NCI-H446 (cell line): Measurements from ENCODE around the gene BMX.
A peak's percentile ranks its signal among the peaks of the same experiment; 100 is the strongest.

ENCODE experiments used
- DNase-seq, 2 experiments: peaks; one replicate each; lab custom pipeline; 2025; lab: John Stamatoyannopoulos, UW

The BMX gene

DNA sequence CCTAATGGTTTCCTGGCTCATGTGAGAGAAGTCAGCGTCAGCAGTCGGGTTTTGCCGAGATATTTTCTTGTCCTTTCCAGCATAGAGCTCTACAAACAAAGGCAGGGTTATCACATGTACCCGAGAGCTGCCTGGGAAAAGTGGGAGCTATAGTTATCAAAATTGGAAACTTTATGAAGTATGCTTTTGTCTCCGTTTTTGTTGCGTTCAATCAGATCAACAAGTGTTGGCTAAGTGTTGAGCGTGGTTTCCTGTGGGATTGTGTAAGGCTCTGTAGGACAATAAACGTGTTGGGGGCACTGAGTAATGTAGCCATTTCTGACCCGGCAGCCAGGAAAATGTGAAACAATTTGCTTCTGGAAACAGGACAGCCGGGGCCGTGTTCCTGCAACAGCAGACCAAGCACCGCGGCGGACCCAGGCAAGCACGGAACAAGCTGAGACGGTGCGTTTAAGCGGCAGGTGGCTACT, at the start of gene BMX:
BMX (plus strand) TSS at position 311 of the 470 bp plus-strand sequence. CDS start 7,547 bp downstream, outside the sequence.
- no peak for DNase-seq

DNA sequence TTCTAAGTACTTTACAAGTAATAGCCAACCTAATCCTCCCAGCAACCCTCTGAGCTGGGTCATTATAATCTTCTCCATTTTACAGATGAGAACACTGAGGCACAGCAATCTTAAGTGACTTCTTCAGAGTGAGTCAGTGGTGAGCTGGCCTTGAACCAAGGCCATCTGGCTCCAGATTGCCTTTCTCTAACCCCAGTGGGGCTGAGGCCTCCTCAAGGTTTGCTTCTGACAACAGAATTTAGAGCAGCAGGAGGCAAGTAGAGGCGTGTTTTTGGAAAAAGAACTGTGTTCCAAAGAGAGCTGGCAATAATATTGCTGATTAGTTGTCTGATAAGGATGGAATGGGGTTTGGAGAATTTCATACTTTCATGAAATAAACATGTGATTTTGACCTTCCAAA, 48.7 kb upstream of the BMX start:
- DNase-seq, result peak in 1 of 2 experiments; percentile 64

DNA sequence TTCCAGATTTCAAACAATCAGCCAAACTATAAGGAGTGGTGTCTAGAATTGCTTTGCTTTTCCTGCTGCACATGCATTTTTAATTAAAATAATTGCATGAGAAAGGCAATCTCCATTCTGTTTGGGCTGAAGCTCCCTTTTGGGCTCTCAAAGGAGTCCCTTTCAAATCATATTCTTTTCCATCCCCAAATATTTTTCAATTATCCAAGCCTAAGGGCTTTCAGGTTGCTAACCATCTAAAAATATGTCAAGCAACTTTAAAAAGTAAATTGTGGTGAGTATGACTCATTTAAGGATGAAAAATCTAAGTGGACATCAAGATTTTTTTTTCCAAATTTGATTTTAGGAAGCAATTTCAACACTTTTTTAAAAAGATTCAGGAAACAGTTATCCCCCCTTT, 35.9 kb upstream of the BMX start:
- no peak for DNase-seq

DNA sequence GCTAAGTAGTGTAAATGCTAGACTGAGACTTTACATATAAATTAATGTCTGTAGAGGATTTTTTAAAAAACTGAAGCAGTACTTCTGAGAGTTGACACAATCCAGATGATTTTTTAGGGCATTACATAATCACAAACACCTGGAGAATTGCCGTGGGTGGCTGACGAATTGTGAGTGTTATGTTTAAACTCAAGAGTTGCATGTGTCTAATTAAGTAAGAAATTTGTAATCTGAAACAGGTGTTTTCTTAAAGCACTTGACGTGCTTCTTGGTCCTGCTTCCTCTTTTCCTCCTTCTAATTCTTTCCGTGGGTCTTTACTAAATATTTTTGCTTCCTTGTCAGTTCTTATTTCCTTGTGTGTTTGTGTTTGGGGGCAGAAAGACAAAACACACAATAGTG, 35.3 kb upstream of the BMX start:
- no peak for DNase-seq

DNA sequence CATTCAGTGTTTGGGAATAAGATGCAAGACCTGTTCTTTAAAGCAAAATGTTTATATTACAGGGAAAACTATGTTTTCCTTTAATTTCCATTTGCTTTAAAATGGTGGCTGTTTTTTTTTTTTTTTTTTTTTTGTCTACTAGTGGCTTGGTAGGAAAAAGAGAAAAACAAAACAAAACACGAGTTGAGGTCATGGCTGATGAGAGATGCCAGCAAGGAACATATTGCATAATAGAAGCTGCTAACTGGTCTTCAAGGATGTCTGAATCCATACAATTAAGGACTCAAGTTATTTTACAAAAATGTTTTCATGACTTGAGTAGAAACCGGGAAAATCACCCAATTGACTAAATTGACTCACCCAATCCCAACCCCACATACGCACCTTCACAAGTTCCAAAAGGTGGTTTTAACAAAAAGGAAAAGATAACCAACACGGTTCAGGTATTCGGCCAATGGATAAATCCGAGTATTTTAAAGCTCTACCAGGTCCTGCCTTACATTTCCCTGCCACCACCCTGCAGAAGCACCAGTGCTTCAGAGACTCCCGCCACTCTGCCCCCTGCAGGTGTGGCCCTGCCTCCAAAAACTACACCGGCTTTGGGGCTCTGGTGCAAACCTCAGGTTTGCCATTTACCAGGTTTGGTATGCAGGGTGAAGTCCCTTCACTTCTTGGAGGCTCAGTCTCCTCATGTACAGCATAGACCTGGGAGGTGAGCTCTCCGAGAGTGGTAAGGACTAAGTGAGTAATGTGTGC, 34.5 kb upstream of the BMX start:
- DNase-seq, result no peak

DNA sequence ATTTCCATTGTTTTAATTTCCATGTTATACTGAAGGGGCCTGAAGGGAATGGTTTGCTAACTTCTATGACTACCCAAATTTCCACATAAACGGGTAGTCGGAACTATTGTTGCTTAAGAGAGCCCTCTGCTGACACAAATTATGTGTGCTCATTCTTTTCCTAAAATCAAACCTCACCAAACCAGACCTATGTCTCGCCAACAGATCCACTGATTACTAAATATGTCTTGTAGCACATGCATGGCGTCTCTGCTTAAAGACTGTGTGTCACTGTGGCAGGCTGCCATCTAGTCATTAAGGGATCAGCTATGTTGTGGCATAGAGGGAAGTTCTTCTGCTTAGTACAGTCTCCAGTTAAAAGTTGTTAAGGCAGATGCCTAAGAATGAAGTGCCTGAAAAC, 32.6 kb upstream of the BMX start:
- DNase-seq, result peak; percentile 21 to 49

DNA sequence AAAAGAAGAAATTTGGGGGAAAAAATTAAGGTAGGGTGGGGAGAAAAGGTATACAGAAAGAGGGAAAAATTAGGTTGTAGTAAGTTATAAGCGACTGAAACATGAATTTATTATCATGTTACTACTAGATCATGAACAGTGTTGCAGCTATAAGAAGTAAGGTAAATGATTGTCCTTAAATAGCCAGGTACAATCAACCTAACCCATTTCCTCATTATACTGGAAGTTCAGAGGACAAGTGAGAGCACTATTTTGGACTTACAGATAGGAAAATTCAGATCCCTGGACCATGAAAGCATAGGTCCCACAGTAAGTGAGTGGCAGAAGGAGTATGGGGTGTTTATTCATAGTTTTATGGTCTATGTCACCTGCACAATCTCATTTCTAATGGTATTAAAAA, 31.0 kb upstream of the BMX start:
- DNase-seq, result no peak

DNA sequence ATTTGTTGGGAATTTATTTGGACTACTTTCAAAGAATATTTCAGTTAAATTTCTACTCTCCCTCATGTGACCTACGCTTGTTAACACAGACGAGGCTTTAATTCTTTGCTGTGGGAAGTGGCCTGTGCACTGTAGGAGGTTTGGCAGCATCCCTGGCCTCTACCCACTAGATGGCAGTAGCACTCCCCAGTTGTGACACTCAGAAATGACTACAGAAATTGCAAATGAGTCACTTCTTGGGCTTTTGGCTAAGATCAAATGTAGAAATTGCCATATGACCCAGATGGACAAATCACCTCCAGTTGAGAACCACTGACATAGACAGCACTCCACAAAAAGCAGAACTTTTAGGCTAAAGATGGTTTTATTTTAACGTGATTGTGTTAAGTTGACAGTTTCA, 29.6 kb upstream of the BMX start:
- DNase-seq, result peak; percentile 23 to 69

DNA sequence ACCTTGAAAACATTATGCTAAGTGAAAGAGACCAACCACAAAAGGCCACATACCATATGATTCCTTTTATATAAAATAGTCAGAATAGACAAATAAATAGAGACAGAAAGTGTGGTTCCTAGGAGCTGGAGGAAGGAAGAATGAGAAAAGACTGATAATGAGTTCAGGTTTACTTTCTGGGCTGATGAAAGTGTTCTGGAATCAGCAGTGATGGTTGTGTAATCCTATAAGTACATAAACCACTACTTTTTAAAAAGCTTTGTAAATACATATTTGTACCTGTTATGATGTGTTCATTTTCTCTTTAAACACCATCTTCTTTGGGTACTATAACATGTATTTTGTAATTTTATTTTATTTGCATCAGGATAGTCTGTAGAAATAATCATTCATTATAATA, 28.1 kb upstream of the BMX start:
- DNase-seq, result no peak

DNA sequence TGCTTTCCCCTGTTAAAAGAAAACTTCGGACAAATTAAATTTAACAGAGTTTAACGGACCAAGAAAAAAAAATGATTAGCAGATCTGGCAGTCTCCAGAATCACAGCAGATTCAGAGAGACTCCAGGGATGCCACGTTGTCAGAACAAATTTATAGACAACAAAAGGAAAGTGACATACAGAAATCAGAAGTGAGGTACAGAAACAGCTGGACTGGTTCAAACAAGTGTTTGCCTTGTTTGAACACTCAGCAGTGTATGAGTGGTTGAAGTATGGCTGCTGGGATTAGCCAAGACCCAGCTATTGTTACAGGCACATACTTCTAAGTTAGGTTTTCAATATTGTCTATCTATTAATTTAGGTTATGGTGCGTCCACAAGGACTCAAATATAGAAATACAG, 26.6 kb upstream of the BMX start:
- no peak for DNase-seq

DNA sequence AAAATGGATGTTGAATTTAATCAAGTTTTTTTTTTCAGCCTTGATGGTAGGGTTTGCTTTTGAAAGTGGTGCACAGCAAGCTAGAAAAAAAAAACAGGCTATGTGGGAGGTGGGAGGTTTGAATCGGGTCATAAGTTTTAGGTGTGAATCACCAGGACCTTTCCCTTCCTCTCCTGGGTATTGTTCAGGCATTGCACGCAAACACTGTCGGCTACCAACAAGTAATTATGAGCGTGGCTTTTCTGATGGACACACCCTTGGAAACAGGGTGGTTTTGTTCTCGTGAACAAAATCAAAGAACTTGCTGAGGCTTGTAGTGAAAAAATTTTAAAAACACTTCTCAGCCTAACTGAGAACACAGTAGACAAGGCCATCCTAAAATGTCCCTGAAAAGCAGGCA, 25.6 kb upstream of the BMX start:
- no peak for DNase-seq

DNA sequence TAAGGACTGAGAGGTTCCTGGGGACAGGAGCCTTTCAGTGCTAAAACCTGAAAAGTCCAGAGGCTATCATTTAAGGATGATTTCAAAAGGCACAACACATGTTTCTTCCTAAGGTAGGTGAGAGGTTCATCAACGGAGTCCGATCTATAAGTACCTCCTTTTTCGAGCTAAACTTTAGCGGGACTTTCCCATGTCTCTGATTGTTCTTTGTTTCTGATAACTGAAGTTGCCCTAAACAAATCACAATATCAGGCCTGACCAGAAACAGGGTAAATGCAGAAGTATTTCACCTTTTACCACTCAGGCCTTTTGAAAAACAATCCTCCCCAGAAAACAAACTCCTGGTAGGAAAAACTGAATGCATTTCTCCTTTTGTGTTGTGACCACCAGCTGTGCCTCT, 25.1 kb upstream of the BMX start:
- no peak for DNase-seq

DNA sequence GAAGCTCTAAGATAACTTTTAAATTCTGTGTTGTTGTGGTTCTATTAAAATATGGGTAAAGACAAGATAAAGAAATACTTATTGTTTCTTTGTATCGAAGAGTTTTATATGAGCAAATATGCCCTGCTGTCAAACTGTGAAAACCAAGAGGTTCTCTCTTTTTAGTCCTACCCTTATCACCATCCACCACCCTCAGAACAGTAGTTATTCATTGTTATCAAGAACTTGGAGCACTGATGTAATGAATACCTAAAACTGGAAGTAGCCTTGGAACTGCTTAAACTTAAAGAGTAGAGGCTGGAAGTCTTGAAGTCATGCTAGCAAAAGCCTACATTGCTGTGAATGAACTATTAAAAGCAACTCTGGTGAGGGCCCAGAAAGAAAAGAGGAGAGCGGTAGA, 16.7 kb upstream of the BMX start:
- DNase-seq, result no peak

DNA sequence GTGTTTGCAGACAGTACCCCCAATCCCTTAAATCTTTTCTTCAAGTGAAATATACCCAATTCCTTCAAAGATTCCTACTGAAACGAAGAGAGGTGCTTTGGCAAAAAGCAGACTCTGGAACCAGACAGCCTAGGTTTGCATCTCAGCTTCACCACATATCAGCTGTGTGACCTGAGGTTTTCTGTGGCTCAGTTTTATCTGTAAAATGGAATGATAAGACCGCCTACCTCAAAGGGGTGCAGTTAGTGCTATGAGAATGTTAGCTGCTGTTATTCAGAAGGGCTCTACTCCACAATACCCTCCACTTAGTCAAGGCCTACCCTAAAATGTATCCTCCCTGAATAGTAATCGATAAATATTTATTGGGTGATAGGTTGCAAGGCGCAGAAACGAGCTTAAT, 8.1 kb upstream of the BMX start:
- no peak for DNase-seq

DNA sequence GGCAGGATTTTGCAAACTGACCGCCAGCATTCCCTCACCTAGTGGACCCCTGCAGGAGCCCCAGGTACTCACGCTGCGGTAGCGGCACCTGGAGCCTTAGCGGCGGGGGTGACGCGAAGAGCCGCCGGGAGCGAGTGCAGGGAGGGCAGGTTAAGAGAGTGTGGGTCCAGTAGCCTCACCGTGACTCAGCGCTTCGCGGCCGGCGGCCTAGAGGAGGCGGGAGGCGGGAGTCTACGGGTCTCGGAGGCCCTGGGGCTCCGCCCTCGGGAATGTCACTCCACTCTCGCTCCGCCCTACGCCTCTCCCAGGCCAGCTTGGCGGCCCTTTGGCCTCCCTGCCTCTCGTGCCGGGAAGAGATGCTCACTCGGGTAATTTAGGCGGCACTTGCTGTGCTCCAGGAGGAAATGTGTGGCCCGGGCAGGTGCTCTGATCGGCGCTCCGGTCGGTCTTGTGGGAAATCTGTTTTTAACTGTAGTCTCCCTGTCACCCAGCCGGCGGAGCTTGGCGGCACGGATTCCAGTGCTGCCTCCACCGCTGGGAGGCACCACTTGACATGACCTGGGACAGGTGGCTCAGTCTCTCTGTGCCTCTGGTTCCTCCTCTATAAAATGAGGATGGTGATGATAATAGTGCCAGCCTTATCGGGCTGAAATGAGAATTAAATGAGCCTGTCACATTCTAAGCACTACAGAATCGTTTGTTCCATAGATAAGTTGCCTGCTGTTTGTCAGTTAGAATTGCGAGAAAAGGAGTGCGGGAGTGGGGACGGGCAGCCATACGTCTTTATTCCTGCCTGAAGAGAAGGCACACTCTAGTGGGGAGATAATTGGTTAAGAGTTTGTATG, 7.3 kb upstream of the BMX start, which contains the start of gene PIR:
PIR (minus strand) TSS at position 216 of the 845 bp plus-strand sequence. CDS start 2,076 bp downstream, outside the sequence.
- peak; percentile 60 to 85 for DNase-seq

DNA sequence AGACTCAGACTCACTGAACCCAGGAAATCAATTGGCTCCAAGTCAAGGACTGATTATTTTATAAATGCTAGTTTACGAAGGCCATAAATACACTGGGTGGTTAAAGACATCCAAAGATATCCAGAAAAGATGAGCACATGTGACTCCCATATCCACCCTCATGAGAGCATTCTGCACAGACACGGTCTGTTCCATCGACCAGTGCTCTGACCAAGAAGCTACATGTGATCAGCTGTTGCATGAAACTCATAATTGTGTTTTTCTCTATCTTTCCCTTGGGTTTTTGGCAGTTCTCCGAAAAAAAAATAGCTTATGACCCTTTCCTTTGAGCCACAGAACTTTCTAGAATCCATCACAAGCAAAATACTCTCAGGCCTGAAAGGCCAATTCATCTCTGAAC, 4.8 kb upstream of the BMX start:
- no peak for DNase-seq

DNA sequence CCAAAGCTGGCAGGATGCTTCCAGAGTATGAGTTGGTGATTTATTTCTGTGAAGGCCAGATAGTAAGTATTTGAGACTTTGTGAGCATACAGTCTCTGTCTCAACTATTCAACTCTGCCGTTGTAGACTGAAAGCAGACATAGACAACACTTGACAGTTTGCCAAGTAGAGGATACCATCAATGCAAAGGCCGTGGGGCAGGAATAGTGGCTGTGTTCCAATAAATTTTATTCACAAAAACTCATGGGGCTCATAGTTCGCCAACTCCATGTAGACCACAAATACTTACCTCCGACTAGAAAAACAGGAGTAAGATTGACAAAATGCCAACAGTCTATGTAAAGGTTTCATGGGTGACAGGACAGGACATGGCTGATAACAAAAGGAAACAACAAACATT, 3.8 kb upstream of the BMX start:
- peak in 1 of 2 experiments; percentile 14 for DNase-seq

DNA sequence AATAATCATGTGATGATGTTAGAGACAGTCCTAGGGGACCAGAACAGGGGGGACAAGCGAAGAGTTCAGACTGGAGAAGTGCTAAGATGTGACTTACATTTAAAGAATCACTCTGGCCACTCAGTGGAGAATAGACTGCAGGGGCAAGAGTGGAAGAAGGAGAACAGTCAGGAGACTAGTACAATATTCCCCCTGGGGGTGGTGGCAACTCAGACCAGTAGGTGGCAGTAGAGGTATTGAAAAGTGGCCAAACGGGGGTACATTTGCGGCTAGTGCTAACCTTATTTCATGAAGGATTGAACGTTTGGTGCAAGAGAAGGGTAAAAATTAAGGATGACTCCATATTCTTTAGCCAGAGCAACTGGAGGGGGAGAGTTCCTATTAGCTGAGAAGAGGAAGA, 2.7 kb upstream of the BMX start:
- DNase-seq, result peak; percentile 11 to 69

DNA sequence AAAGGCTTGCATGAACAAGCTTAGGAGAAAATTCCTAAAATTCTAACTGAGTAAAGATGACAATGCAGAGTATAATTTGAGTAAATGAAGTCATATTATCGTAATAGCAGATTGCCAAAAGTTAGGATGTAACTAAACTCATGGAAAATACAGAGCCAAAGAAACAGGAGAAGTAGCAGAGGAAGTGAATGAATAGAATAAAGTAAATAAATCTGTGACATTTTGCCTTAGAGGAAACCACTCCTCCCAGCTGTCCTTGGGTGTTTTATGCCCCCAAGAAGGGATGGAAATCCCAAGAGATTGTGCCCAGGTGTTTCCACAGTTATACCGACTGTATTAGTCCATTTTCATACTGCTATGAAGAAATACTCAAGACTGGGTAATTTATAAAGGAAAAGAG, 1.9 kb upstream of the BMX start:
- DNase-seq, result no peak

DNA sequence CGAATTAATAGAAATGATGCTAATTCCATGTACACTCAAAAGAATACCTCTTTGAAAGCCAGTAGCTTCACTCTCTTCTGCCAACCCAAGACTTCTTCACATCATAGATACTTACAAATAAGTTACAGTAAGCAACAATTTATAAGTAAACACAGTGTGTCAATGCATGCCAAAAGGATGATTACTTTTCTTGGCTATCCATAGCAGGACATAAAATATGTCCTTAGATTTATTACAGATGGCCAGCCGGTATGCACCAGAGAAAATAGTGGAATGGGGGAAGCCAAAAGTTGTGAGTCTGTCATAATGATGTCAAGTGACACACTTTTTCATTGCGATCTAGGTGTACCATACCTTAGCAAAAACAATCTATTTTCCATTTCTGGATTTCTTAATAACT, 631 bp upstream of the BMX start:
- DNase-seq, result no peak

DNA sequence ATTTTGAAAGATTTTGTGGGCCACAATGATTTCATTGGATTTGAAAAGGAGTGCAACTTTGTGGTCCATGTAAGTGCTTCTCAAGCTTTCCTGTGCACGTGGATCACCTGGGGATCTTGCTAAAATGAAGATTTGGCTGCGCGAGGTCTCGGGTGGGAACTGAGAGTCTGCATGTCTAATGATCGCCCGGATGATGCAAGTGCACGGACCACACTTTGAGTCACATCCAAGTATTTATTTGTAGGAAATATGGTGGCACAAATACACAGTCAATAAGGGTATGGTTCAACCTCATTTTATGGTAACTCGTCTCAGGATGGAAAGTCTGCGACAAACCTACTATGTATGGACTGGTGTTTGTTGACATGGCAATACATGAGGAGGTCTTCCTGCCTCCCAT, 899 bp downstream of the BMX start:
- no peak for DNase-seq

DNA sequence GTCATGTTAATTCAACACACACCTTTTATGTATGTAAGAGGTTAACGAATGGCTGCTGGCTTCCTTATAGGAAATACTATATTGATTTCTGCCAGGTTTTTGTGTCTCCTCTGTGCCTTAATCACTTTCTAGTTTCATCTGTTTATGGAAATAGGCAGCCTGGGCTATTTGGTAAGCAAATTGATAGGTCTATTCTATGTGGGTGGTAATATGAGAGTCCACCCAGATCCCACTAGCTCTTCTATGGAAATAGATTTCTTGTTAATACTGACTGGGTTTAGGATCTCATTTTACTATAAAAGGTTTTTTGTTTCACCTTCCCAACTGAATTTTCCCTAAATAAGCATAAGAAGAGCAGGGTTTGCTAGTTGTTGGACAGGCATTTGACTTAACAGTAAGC, 4.1 kb downstream of the BMX start:
- no peak for DNase-seq

DNA sequence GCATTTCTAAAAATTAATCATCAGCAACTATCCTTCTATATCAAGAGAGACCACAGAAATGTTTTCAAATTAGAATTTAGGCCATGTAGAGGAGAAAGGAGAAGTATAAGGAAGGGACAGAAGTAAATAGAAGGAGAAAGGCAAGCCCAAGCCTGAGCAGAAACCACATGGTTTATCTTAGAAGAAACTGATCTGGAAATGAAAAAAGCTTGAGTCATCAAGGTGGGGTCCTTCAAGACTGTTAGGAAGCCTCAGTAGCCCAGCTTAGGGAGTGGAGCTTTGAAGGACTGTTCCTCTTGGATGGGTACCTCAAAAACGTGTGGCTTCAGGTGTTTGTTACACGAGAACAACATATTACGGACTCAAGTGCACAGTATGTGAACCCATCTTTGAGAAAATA, 4.5 kb downstream of the BMX start:
- no peak for DNase-seq
